GM23248 (cell line): Measurements from ENCODE around the gene SNTB2. TPM values are rescaled to one million over a fixed set of nuclear protein-coding genes. Genes with fewer than 3 reads are reported as not detected.

ENCODE experiments used
- DNase-seq: peaks from one replicate; pipeline ENCODE4 v3.0.0-alpha.2; 2015
- H2AFZ ChIP-seq: fragments of 200-600 bp; sonication (generic); 2 replicates; pipeline ENCODE4 v1.6.1; 2016; ENCODE audit warnings: antibody characterized with exemption
- H3F3A ChIP-seq: fragments of 200-600 bp; sonication (generic); 2 replicates; pipeline ENCODE4 v1.6.1; 2016; ENCODE audit warnings: mild to moderate bottlenecking, antibody characterized with exemption, mixed run types; ENCODE audit not compliant: insufficient read depth
- H3K27ac ChIP-seq: fragments of 200-600 bp; sonication (generic); 2 replicates; pipeline ENCODE4 v1.5.1; 2016; ENCODE audit warnings: mild to moderate bottlenecking
- H3K27me3 ChIP-seq: fragments of 200-600 bp; sonication (generic); replicated peaks from 2 replicates; pipeline ENCODE4 v1.6.1; 2016; ENCODE audit warnings: mild to moderate bottlenecking; ENCODE audit not compliant: insufficient read depth
- H3K36me3 ChIP-seq: fragments of 200-600 bp; sonication (generic); 2 replicates; pipeline ENCODE4 v1.6.1; 2016; ENCODE audit warnings: low read depth, mild to moderate bottlenecking
- H3K4me1 ChIP-seq: fragments of 200-600 bp; sonication (generic); 2 replicates; pipeline ENCODE4 v1.6.1; 2016; ENCODE audit warnings: mild to moderate bottlenecking; ENCODE audit not compliant: insufficient read depth
- H3K4me2 ChIP-seq: fragments of 200-600 bp; sonication (generic); one replicate; pipeline ENCODE4 v1.6.1; 2016; ENCODE audit warnings: mild to moderate bottlenecking; ENCODE audit not compliant: unreplicated experiment
- H3K4me3 ChIP-seq: fragments of 200-600 bp; sonication (generic); 2 replicates; pipeline ENCODE4 v1.5.1; 2016; ENCODE audit warnings: mild to moderate bottlenecking
- H3K79me2 ChIP-seq: fragments of 200-600 bp; sonication (generic); 2 replicates; pipeline ENCODE4 v1.6.1; 2016; ENCODE audit warnings: mild to moderate bottlenecking; ENCODE audit not compliant: insufficient read depth
- H3K9ac ChIP-seq: fragments of 200-600 bp; sonication (generic); 2 replicates; pipeline ENCODE4 v1.6.1; 2016; ENCODE audit warnings: mild to moderate bottlenecking
- H3K9me2 ChIP-seq: fragments of 200-600 bp; sonication (generic); 2 replicates; pipeline ENCODE4 v1.6.1; 2016; ENCODE audit warnings: mixed run types, mild to moderate bottlenecking, moderate library complexity; ENCODE audit not compliant: insufficient read depth
- H3K9me3 ChIP-seq: fragments of 200-600 bp; sonication (generic); one replicate; pipeline ENCODE4 v1.6.1; 2017; ENCODE audit warnings: low read depth
- H4K20me1 ChIP-seq: fragments of 200-600 bp; sonication (generic); 2 replicates; pipeline ENCODE4 v1.6.0; 2016; ENCODE audit not compliant: insufficient read depth
- EZH2 ChIP-seq: fragments of 200-600 bp; sonication (generic); IDR thresholded peaks from 2 replicates; pipeline ENCODE4 v1.6.1; 2018; ENCODE audit warnings: antibody characterized with exemption, mild to moderate bottlenecking; ENCODE audit not compliant: insufficient read depth, poor library complexity, severe bottlenecking
- EZH2phosphoT487 ChIP-seq: fragments of 200-600 bp; sonication (generic); IDR thresholded peaks from 2 replicates; pipeline ENCODE4 v1.6.1; 2018; ENCODE audit warnings: antibody characterized with exemption, moderate library complexity, mild to moderate bottlenecking, low read depth; ENCODE audit not compliant: insufficient read depth
- WGBS, 2 experiments: methylation state at CpG; one replicate each; pipeline ENCODE4 v1.1.6; 2015 to 2017; ENCODE audit warnings: low lambda C conversion rate in 2 of 2, low coverage in 1 of 2; ENCODE audit errors: missing lambda C conversion rate in 2 of 2; 5-methylcytosine and 5-hydroxymethylcytosine counted together
- in situ Hi-C: fragments of 300-500 bp; cut with MboI; formaldehyde crosslinking; loops from 2 replicates; pipeline ENCODE4 v1.15.0; 2020
- polyA plus RNA-seq: library from polyadenylated mRNA; unstranded; fragments of >200 nt; fragmentation: Nextera tagmentation; extraction: Ambion mirVana; gene quantifications from 2 replicates; pipeline ENCODE4 v1.2.1, GENCODE V29; 2016
- total RNA-seq: library from RNA; depleted of rRNA; stranded (reverse); fragments of >200 nt; shearing (Covaris generic); gene quantifications from 2 replicates; pipeline ENCODE4 v1.2.3, GENCODE V29; 2014

The SNTB2 gene
- total and polyA plus RNA-seq, 2 experiments from 2014 or later, result 6.0 to 30.4 TPM

DNA sequence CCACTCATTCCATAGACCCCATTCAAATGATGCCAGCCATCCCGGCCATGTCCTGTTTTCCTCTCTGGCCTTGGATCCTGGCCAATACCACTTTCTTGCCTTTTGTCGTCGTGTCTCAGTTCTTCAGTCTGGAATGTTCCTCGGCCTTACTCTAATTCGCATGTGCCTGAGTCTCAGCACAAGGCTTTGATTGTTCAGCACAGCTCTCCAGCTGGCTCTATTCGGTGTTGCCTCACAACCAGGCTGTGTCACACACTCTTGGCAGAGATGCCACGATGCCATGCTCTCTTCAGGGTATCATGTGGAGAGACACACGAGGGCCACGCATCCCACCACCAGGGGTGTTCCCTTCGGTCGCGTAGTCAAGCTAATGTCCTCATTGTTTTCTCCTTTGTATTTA is 122.4 kb downstream of the SNTB2 start:
- 53 to 58% methylated on average over 12 of the region's 12 CpGs for WGBS, 2 experiments
- H3K36me3 ChIP-seq, result 0 out of 2 replicates have a peak, but pooled peaks cover 5% of the 10 kb centered on the region
- no peak overlapping the region for H3K9ac ChIP-seq
- H4K20me1 ChIP-seq, result no peaks in the 10 kb centered on the region
- H3K79me2 ChIP-seq, result peaks cover 30% of the 10 kb centered on the region
- no peaks in the 10 kb centered on the region for H3K27me3 ChIP-seq
- no peak overlapping the region for H2AFZ ChIP-seq
- DNase-seq, result peak; percentile 50
- no peak overlapping the region for H3K4me3 ChIP-seq
- H3F3A ChIP-seq, result peaks cover 19% of the 10 kb centered on the region
- in situ Hi-C loops, result no loop called here
- no peak overlapping the region for H3K4me2 ChIP-seq
- H3K27ac ChIP-seq, result no peak overlapping the region
- TF ChIP-seq EZH2phosphoT487 (no peak), EZH2 (no peak)
- H3K9me3 ChIP-seq, result no peaks in the 10 kb centered on the region
- H3K9me2 ChIP-seq, result no peaks in the 10 kb centered on the region
- H3K4me1 ChIP-seq, result peaks cover 4% of the 10 kb centered on the region

DNA sequence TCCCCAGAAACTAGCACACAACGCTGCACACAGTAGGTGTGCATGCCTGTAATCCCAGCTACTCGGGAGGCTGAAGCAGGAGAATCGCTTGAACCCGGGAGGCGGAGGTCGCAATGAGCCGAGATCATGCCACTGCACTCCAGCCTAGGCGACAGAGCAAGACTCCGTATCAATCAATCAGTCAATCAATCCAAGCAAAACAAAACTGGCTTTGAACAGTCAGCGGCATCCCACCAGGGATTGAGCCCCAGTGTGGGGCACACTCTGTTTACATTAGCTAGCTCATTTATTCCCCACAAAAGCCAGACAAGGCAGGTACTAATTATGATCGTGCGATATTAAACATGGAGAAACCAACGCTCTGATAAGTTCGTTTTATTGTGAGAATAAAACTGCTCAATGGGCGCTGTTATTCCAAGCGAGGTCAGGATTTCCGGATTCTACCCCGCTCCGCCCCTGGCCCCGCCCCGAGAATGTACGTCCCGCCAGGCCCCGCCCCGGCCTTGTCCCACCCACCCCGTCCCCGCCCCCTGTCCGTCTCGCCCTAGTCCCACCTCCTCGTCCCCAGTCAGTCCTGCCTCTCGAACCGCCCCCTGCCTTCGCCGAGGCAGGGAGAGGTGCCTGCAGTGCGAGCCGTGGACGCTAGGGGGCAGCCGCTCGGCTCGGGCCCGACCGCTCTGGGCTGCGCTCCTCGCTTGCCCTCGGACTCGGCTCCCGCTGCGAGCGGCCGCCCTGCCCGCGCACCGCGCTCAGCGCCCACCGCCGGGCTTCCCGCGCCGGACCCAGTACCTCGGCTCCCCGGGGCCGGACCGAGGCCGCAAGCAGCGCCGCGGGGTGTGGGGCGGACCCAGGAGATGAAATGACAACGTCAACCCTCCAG is 123.9 kb downstream of the SNTB2 start, which contains the start of gene VPS4A:
Gene VPS4A (plus strand): TSS at position 698 of the 880 bp plus-strand sequence. CDS start 162 bp downstream, at position 860.
- Histone ChIP-seq H3K27me3 (no peaks in the 10 kb centered on the region), H3K4me3 (peak within 1 kb of the TSS; percentile 88), H3K9me3 (no peaks in the 10 kb centered on the region), H4K20me1 (no peaks in the 10 kb centered on the region), H3K27ac (peak within 1 kb of the TSS; percentile 72), H3F3A (peaks cover 15% of the 10 kb centered on the region), H2AFZ (peak within 1 kb of the TSS; percentile 94), H3K4me1 (peaks cover 4% of the 10 kb centered on the region), H3K36me3 (peaks cover 5% of the 10 kb centered on the region; the same call in 1 of the 2 replicates), H3K9me2 (no peaks in the 10 kb centered on the region), H3K9ac (peak within 1 kb of the TSS; percentile 93), H3K79me2 (peaks cover 45% of the 10 kb centered on the region), H3K4me2 (peak within 1 kb of the TSS; percentile 91)
- in situ Hi-C loops, result no loop called here
- no peak for TF ChIP-seq EZH2
- no peak for TF ChIP-seq EZH2phosphoT487
- 8 to 13% methylated on average over 41 to 69 of the region's 70 CpGs for WGBS, 2 experiments
- peak; percentile 99 for DNase-seq

DNA sequence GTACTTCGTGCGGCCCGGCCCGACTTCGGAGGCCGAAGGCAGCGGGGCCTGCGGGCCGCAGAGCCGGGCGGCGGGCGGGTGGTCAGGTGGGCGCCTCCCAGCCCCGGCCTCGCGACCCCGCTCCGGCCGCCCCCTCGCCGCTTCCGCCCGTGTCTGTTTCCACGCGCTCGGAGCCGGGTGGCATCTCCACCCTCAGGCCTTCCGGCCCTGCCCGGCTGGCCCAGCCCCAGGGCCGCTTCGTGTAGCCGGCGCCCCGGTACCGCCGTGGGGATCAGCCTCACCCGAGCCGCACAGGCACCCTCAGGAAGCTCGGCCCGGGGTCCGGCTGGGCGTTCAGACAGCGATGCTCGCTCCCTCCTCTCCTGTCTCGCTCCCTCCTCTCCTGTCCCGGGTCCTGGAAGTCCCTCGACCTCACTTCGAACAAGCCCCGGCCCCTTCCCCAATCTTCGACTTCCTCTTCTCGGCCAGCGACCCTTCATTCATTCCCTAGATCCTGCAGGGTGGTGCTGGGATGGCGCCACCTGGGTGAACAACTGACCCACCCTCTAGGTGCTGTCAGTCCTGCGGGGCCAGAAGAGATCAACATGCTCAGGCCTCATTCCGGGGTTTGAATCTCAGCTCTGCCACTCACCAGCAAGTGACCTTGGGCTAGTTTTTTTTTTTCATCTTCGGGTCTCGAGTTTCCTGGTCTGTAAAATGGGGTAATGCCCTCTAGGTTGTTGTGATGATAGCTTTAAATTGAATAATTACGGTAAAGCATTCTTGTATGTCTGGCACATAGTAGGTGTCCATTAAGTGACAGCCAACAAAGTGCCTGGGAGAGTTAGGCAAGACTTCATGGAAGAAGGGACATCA is 124.8 kb downstream of the SNTB2 start:
- Histone ChIP-seq H3K27ac (peak overlapping the region; percentile 72), H3K4me2 (peak overlapping the region; percentile 91), H3K27me3 (no peaks in the 10 kb centered on the region), H3K36me3 (peaks cover 12% of the 10 kb centered on the region; the same call in 1 of the 2 replicates), H3K9me2 (no peaks in the 10 kb centered on the region), H3K9me3 (no peaks in the 10 kb centered on the region), H3K4me3 (peak overlapping the region; percentile 88), H3K79me2 (peaks cover 54% of the 10 kb centered on the region), H3F3A (peaks cover 10% of the 10 kb centered on the region; the same call in 1 of the 2 replicates), H3K4me1 (peaks cover 4% of the 10 kb centered on the region; the same call in 1 of the 2 replicates), H4K20me1 (no peaks in the 10 kb centered on the region), H3K9ac (peak overlapping the region; percentile 93), H2AFZ (peak overlapping the region; percentile 79)
- in situ Hi-C loops, result no loop called here
- peak; percentile 71 for DNase-seq
- TF ChIP-seq EZH2 (no peak), EZH2phosphoT487 (no peak)
- 2% methylated on average over 31 to 41 of the region's 59 CpGs for WGBS, 2 experiments

- H3F3A ChIP-seq, result peaks cover 3% of the 10 kb centered on the region; the same call in 1 of the 2 replicates
- TF ChIP-seq EZH2phosphoT487, result no peak
- TF ChIP-seq EZH2, result no peak
- peaks cover 12% of the 10 kb centered on the region; the same call in 1 of the 2 replicates for H3K36me3 ChIP-seq
- H3K27ac ChIP-seq, result no peak overlapping the region
- no peak for DNase-seq
- no peak overlapping the region for H2AFZ ChIP-seq
- H3K9ac ChIP-seq, result no peak overlapping the region
- peaks cover 4% of the 10 kb centered on the region; the same call in 1 of the 2 replicates for H3K4me1 ChIP-seq
- H4K20me1 ChIP-seq, result no peaks in the 10 kb centered on the region
- no peaks in the 10 kb centered on the region for H3K9me2 ChIP-seq
- no peaks in the 10 kb centered on the region for H3K9me3 ChIP-seq
- H3K4me2 ChIP-seq, result no peak overlapping the region
- H3K27me3 ChIP-seq, result no peaks in the 10 kb centered on the region
- 83 to 84% methylated on average over 5 of the region's 5 CpGs for WGBS, 2 experiments
- H3K79me2 ChIP-seq, result peaks cover 66% of the 10 kb centered on the region
- no peak overlapping the region for H3K4me3 ChIP-seq
- in situ Hi-C loops, result no loop called here
Observed at GRCh38 chr16:69313469-69313868, 126.5 kb downstream of the SNTB2 start.
